LoVo (cell line): ENCODE data around the gene POLR3K.

Experiments
- DNase-seq: peaks from one replicate; pipeline ENCODE4 v3.0.0-alpha.2; 2016; ENCODE audit warnings: low spot score

The POLR3K gene

DNA sequence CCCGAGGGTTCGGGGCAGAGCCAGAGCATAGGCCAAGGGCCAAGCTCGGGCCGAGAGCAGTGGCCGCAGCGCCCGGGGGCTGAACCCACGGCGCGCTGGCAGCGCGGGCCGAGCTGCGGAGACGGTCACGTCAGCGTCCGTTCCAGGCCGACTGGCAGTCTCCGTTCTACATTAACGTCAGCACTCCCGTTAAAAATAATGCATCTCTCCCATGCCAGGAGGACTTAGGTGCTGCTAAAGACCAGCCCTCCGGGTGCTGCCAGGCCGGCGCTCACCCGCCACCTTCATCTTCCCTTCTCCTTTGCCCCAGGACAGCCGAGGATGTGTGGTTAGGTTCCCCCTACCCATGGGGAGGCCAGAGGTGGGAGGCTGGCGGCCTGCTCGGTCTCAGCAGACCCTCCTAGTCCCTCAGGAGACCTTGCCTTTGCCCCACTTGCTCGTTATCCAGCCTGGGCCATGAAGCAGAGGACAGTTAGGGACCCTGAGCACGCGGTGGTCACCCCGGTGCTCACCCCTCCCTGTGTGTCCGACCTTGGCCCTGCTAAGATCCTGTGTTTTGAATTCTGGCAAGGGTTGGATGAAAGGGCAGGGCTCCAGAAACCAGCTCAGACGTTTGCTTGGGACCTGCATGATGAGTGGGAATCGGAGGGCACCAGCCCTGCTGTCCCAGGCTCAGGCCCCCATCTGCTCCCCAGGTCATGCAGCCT is 25.2 kb upstream of the POLR3K start:
- DNase-seq: no peak

DNA sequence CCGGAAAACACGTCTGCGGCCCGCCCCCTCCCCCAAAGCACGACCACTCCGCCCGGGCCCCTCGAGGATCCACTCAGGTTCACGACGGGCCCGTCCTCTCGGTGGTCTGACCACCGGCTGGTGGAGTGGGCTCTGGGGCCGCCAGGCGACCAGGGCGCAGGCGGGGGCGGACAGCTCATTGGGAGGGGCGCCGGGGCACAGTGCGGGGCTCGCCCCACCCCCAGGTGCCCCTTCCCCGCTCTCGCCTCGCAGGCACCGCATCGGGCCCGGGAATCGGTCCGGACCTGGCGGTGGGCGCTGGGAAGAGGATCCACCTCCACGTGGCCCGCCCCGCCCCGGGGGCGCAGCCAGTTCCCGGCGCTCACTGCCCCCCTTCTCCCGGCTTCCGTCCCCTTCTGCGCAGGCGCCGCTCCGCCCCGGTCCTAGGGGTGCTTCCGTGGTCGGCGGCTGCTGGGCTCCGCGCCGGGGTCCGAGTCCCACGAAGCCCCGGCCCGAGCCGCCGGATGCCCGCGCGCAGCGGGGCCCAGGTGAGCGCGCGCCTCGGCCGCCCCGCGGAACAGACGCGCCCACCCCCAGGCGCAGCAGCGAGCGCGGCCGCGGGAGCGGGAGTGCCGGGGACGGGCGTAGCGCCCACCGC is 24.5 kb upstream of the POLR3K start, which contains the start of gene MPG:
TSS of gene MPG (plus strand) at position 419 of the 637 bp plus-strand sequence. CDS start at position 504, 85 bp downstream.
- peak; percentile 85 for DNase-seq

DNA sequence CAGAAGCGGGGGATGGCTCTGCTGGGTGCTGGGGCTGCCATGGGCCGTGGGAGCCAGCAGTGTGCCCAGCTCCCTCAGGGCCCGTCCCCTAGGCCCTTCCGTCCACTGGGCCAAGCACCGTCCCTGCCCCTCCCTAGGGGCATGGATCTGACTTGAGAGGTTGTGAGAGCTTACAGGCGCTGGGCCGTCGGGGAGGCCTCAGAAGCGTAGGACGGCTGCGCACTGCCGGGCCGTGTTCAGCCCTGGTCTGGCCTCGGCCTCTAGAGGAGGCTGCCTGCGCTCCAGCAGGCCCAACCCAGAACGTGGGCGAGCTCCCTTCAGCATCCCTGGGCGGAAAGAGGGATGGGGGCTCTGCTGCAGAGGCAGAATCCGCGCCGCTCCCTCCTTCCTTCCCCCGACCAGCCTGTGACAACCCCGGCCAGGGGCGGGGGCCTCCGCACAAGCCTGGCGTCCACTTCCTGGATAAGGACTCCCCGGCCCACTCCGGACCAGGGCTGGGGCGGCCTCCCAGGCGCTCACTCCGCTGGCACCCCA is 23.9 kb upstream of the POLR3K start:
- peak; percentile 56 for DNase-seq

DNA sequence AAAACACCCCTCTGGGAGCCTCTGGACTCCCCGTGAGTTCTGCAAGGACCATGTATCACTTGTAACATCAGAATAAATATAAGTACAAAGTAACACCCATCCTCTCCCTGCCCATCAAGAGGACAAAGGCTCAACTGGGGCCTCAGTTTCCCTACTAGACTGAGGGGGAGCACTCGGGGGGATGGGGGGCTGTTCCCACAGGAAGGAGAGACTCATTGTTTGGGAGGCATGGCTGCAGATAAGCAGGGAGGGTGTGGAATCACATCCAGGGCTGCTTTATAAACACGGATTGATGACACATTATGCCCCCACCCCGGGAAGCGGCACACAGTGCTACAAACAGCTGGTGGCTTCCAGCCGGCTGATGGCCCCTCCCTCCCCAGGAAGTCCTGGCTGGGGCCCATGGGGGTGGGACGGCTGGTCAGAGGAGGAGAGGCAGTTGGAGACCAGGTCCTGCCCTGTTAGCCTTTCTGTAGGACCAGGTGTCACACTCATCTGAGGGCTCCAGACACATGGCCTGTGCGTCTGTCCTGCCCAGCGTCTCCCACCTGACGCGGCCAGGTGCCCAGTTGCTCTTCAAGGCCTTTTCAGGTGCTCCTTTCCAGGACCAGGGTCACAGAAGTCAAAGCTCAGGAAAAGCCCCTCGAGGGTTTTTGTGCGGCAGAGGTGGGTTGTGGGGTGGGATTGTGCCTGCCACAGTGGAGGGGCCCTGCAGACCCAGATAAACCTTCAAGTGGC is 23.3 kb upstream of the POLR3K start:
- peak; percentile 63 for DNase-seq

DNA sequence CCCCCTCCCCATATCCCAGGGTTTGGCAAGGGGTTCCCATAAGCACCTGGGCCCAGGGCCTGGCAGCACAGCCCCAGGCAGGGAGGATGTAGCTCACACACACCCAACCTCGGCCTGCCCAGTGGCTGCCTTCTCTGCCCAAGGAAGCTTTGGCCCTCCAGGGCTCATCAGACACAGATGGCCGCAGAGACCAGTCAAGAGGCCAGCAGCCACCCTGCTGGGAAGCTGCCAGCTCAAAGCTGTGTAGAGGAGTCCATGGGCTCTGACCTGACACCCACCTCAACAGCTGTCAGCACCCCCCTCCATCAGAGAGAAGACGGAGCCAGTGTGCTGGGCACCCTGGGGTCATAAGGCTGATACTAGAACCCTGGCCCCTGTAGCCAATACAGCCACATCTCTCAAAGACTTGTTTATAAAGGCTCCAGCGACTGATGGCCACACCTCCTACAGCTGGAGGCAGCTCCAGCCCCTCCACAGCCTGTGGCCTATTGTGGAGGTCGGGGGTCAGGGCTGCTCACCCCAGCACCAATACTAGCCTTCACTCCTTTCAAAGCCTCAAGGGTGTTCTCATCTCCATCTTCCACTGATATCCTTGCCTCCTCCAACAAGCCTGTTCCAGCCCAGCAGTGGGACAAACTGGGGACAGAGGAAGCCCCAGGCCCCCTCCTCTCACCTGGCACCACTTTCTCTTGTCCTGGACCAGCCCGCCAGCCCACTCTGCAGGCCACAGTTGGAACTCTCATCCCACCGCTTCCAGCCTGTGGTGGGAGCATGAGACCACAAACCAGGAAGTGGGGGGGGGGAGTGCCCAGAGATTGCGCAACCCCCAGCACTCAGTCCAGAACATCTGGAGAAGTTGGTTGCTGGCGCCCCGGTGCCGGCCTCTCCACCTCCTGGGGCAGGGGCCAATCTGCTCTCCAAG is 22.4 kb upstream of the POLR3K start:
- DNase-seq: peak; percentile 24

DNA sequence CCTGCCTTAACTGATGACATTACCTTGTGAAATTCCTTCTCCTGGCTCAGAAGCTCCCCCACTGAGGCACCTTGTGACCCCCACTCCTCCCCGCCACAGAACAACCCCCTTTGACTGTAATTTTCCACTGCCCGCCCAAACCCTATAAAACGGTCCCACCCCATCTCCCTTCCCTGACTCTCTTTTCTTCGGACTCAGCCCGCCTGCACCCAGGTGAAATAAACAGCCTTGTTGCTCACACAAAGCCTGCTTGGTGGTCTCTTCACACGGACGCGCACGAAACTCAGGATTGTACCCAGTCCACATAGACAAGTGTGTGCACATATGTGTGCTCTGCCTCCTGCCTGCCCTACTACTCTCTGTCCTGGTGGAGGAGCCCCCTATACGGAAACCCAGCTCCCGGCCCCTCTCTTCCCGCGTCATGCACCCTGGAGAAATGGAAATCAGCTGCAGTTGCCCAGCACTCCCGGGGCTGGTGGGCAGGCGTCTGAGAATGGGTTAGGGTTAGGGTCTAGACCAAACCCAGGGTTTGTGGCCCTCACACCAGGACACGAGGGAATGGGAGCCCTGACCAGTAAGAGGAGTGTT is 21.4 kb upstream of the POLR3K start:
- DNase-seq: no peak

DNA sequence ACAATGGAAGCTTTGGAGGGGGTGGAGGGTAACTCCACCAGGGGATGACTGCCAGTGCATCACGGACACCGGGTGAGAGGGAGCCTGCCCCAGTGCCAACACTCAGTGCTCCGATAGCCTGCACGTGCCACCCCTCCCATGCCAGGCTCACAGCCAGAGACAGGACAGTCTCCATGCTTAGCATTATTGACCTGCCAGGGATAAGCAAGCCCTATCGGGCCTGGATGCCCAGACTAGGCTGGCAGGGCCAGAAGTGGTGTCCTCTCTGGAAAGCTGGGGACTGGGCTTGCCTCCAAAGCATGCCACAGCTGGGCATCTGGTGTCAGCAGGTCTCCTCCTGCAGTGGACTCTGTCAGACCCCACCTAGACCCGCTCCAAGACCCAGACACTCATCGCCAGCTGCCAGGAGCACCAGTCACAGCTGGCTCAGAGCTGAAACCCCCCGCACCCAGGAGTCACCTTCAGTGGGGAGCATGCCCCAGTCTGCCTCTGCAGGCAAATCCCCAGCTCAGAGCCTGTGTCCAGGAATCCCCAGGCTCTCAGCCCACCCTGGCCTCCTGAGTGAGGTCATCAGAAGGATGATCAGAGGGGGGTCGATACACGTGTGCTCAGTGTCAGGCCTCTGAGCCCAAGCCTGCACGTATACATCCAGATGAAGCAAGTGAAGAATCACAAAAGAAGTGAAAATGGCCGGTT is 20.8 kb upstream of the POLR3K start:
- DNase-seq: no peak

DNA sequence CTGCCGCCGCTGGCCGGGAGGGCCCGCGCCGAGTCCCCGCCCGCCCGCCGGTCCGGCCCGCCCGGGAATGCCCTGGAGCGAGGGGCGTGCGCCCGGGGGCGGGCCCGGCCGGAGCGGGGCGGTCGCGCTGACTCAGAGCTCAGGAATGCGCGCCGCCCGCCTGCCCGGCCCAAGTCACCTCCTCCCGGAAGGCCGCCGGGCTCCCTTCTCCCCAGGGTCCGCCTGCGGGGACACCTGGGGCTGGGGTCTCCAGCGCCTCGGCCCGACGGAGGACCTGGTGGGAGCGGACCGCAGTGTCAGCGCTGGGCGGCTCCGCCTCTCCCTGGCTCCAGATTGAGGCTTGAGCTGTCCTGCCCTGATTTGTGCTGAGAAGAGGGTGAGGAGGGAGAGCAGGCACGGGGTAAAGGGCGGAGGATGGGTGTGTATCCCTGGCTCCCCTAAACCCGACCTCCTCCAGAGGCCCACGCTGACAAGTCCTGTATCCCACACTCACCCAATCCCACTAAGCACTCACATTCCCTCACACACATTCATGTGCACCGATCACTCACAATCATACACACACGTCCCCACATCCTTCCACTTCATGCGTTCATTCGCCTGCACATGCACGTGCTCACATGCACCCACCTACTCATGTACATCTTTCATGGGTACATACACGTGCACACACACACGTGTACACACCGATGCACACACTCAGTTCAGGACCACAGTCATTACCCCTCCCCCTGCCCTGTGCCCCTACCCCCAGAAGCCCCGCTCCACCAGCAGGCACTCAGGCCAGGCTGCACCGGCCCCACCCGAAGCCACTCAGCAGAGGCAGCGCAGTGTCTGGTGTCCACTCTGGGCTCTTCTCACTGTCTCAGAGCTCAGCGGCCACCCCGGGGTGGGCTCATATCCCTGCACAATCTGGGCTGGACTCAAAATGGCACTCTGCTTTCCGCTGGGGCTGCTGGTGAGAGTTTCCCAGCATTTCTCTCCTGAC is 19.4 kb upstream of the POLR3K start, which contains the start of gene RHBDF1:
TSS of gene RHBDF1 (minus strand) at position 71 of the 988 bp plus-strand sequence. CDS start 7,616 bp downstream, outside the sequence.
- peak; percentile 84 for DNase-seq

DNA sequence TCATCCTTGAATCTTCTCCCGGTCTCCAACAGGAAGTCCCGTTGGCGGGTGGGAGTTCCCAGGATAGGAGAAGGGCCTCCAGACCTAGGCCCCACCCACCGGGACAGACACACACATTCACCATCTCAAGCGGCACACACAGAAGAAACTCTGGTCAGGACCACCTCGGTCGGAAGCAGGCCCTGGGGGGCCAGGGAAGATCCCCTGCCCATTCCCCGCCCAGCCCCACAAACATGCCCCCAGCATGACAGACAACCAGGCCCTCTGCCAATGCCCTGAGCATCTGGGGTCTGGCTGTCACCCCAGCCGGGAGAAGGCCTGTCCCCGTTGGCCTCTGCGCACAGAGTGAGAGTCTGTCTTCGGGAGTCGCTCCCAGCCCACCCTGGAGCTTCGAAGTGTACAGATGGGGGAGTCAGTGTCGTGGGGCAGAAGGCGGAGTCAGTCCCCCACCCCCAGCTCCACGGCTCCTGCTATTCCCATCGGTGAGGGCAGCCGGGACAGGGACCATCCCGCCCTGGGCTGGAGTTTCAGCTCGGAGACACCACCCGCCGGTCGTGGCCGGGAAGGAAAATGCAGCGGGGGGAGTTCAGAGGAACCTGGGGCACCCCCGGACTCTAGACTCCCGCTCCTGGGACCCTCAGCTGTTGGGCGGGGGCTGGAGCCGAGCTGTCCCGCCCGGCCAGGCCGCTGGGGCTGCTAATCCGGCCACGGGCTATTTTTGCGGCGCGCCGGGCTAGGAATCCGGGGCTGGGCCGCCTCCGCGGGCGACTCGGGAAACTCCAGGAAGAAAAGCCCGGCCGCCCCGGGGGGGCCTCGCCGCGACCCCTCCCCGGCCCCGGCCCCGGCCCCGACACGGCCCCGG is 18.4 kb upstream of the POLR3K start:
- DNase-seq: peak; percentile 85

DNA sequence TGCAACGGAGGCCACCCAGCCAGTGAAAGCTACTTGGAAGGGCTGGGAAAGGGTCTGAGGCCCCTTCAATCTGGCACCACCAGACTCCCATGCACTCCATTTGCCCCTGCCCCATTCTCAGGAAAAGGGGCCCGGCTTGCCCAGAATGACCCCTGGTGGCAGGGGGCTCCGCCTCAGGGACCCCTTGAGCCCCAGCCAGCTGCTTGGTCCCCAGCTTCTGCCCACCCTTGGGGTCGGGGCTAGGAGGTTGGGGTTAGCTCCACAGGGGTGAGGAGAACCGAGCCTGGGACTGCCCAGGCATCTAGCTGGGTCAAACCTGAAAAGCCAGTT is 17.8 kb upstream of the POLR3K start:
- no peak for DNase-seq

DNA sequence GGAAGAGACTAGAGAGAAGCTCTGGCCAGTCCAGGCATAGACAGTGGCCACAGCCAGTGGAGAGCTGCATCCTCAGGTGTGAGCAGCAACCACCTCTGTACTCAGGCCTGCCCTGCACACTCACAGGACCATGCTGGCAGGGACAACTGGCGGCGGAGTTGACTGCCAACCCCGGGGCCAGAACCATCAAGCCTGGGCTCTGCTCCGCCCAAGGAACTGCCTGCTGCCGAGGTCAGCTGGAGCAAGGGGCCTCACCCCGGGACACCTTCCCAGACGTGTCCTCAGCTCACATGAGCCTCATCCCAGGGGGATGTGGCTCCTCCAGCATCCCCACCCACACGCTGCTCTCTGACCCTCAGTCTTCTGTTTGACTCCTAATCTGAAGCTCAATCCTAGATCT is 15.8 kb upstream of the POLR3K start:
- DNase-seq: no peak

DNA sequence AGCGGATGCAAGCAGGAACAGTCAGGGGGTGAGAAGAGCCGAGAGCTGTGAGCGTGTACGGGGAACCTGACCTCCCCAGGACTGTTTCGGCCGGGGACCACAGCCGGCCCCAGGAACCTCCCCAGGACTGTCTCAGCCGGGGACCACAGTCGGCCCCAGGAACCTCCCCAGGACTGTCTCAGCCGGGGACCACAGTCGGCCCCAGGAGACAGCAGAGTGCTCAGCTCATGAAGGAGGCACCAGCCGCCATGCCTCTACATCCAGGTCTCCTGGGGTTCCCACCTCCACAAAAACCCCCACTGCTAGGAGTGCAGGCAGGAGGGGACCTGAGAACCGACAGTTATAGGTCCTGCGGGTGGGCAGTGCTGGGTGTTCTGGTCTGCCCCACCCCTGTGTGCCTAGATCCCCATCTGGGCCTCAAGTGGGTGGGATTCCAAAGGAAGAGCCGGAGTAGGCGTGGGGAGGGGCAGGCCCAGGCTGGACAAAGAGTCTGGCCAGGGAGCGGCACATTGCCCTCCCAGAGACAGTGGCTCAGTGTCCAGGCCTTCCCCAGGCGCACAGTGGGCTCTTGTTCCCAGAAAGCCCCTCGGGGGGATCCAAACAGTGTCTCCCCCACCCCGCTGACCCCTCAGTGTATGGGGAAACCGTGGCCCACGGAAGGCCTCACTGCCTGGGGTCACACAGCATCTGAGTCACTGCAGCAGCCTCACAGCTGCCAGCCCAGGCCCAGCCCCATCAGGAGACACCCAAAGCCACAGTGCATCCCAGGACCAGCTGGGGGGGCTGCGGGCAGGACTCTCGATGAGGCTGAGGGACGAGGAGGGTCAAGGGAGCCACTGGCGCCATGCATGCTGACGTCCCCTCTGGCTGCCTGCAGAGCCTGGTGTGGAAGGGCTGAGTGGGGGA is 14.7 kb upstream of the POLR3K start:
- DNase-seq: no peak

DNA sequence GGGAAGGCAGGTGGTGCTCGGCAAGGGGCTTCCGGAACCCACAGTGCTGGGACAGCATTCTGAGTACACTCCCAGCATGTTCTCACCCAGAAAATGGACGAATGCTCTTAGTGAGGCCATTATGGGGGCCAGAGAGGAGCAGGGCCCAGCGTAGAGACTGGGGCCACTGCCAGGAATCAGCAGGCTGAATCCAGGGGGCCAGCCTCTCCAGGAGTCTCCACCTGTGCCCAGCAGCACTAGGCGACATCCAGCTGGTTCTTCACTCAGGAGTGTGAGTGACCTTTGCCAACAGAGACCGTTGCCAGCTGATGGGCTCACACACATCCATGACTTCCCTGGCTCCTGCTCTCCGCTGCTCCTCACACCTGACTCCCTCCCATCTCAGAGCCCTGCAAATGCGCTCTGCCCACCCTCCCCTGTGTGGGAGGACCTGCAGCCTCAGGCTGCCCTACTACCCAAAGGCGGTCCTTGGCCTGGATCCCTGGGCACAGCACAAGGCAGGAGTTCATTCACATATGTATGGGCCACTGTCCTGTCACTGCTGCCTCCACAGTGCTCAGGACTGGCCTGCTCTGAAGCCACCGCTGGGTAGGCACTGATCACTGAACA is 13.9 kb upstream of the POLR3K start:
- DNase-seq: no peak

DNA sequence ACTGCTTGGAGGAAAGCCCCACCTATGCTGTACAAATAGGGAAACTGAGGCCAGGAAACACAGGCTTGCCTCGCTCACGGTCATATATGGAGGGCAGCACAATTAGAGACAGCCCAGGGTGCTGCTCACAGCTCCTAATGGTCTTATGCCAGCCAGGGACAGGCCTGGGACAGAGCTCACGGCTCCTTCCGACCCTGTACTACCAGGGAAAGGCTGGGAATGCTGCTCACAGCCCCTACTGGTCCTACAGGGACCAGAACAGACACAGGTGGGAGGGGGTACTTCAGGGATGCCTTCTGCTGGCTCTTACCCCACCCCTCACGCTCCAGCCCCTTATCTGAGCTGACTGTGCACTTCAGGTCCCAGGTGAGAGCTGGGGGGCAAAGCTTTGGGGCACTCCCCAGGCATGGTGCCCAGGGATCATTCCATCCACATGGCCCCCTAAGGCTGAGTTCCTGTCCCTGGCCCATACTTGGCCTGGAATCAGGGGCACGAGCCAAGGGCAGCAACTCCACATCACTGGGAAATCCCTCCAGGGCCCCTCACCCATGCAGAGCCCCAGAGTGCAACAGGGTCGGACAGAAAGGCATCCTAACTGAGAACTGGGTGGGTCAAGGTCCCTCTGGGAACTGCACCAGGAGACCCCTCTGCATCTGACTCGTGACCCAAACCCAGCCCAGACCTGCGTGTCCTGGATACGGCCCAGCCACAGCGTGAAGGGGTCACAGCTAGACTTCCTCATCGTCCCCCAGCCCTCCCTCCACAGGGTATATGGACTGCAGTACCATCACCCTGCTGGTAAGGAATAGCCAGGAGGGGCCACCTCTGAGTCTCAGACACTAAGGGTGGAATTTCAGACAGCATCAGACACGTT is 13.1 kb upstream of the POLR3K start:
- no peak for DNase-seq

DNA sequence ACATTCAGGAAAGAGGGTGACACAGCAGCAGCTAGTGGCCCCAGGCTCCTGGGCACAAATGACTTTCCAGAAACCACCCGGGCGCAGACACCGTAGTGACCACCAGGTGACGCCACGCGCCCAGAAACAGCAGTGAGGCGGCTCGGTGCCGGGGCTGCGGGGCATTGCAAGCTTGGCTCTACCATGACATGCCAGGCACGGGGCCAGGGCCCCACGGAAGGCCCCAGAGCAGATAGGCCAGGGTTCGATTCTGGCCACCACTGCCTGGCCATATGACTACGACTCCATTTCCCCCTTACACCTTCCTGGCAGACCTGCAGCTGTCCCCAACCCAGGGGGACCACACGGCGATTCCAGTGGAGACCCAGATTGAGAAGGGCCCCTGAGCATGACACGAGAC is 12.3 kb upstream of the POLR3K start:
- DNase-seq: peak; percentile 58

DNA sequence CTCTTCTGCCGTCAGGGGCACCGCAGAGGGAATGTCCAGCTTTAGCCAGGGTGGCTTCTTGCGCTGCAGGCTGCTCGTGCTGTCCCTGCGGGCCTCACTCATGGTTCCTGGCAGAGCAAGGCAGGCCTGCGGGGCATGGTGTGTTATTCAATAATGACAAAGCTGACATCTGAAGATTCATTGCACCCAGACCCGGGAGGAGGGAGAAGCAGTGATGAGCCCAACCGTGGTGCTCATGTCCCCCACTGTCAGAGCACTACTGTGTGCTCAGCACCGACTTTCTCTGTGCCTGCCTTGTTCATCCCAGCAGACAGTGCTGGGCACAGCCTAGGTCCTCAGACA is 11.5 kb upstream of the POLR3K start:
- no peak for DNase-seq
